Omental fat pad (tissue), 4 donors: ENCODE data around the gene FRMD4A. TPM values are rescaled to one million over a fixed set of nuclear protein-coding genes. Genes with fewer than 3 reads are reported as not detected.

Experiments used
- ATAC-seq: fragments of 150-250 bp; one replicate; pipeline ENCODE4 v1.9.1; 2016; ENCODE audit warnings: mild to moderate bottlenecking, moderate library complexity; ENCODE audit not compliant: low FRiP score
- DNase-seq: peaks from one replicate; pipeline ENCODE4 v3.0.0-alpha.2; 2019; ENCODE audit warnings: low spot score
- total RNA-seq, 4 donors: library from RNA; depleted of rRNA; stranded (reverse); fragments of >200 nt; gene quantifications; one replicate each; pipeline ENCODE4 v1.1.0, GENCODE V29; 2016
- TF ChIP-seq, protein P1 (sequence below), 3 donors: fragments of 450-650 bp; IDR thresholded peaks; one replicate each; pipeline ENCODE4 v1.5.1; 2016 to 2017; ENCODE audit warnings: antibody characterized with exemption in 3 of 3, mild to moderate bottlenecking in 3 of 3, moderate library complexity in 2 of 3

The FRMD4A gene
- total RNA-seq, 4 donors from 2014 or later: 66.8 to 119 (median 81.6) TPM

DNA sequence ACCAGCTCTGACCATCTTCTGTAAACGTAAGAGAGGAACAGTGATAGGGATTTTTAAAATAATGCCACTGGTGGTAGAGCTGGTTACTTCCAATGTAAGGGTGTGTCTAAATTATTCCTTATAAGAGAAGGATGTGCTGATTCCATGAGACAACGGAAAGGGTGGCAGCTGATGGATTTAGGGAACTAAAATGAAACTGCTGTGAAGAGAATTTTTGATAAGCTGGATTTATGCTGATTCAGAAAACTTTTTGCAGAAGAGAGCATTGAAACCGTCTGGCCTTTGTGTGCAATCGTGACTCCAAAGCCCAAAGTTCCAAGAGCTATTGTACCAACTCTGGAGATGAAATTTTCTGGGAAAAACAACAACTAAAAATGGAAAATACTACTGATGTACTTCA lies 443.0 kb downstream of the FRMD4A start:
- TF ChIP-seq, protein P1, sequence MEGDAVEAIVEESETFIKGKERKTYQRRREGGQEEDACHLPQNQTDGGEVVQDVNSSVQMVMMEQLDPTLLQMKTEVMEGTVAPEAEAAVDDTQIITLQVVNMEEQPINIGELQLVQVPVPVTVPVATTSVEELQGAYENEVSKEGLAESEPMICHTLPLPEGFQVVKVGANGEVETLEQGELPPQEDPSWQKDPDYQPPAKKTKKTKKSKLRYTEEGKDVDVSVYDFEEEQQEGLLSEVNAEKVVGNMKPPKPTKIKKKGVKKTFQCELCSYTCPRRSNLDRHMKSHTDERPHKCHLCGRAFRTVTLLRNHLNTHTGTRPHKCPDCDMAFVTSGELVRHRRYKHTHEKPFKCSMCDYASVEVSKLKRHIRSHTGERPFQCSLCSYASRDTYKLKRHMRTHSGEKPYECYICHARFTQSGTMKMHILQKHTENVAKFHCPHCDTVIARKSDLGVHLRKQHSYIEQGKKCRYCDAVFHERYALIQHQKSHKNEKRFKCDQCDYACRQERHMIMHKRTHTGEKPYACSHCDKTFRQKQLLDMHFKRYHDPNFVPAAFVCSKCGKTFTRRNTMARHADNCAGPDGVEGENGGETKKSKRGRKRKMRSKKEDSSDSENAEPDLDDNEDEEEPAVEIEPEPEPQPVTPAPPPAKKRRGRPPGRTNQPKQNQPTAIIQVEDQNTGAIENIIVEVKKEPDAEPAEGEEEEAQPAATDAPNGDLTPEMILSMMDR (IDR thresholded peaks at IDR 0.05): no peak
- DNase-seq (no peak), ATAC-seq (no peak)

- ATAC-seq: no peak
- TF ChIP-seq, protein P1 (IDR thresholded peaks at IDR 0.05): no peak
- DNase-seq: no peak
Measured at GRCh38 chr10:13885238-13885990, 445.3 kb downstream of the FRMD4A start.

GRCh38 chr10:13883636-13884444 lies 446.9 kb downstream of the FRMD4A start:
- ATAC-seq (no peak), DNase-seq (no peak)
- TF ChIP-seq, protein P1 (IDR thresholded peaks at IDR 0.05): no peak

DNA sequence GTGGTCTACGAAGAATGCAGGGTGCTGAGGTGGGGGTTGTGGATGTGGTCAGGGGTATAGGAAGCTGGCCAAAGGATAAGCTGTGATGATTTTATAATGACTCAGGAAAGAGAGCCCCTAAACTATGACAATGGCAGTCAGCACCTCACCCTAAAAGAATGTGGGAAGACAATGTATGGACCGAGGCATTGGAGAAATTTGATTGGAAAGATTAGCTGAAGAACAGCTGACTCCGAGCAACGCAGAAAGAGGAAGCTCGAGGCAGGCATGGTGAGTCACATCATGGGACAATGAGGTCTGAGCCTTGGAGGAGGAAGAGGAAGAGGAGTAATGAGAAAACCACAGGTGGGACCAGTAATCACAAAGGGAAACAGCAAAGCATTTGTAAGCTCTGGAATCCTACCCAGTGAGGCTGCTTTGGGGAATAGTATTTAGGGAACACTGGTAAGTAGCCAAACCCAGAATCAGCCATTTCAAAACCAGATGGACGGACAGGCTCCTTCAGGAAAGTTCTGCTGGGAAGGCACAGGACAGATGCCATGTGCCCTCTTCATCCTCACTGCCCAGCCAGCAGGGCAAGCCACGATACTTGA lies 448.5 kb downstream of the FRMD4A start:
- TF ChIP-seq, protein P1 (IDR thresholded peaks at IDR 0.05): no peak
- ATAC-seq (no peak), DNase-seq (no peak)

DNA sequence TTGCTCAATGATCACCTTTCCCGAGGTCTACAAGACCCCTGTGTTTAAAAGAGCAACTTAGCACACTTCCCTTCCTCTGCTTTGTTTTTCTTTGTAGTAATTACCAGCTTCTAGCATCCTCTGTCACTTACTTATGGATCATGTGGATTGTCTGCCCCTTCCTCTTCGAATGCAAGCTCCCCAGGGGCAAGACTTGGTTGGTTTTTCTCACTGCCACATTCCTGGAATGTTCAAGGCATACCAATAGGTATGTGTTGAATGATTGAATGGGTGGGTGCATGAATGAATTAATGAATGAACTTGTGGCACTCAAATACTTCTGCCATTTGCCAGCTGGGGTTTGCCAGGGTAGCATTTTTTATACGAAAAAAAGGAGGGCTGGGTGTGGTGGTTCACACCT lies 450.0 kb downstream of the FRMD4A start:
- TF ChIP-seq, protein P1 (IDR thresholded peaks at IDR 0.05): no peak
- ATAC-seq (no peak), DNase-seq (no peak)

DNA sequence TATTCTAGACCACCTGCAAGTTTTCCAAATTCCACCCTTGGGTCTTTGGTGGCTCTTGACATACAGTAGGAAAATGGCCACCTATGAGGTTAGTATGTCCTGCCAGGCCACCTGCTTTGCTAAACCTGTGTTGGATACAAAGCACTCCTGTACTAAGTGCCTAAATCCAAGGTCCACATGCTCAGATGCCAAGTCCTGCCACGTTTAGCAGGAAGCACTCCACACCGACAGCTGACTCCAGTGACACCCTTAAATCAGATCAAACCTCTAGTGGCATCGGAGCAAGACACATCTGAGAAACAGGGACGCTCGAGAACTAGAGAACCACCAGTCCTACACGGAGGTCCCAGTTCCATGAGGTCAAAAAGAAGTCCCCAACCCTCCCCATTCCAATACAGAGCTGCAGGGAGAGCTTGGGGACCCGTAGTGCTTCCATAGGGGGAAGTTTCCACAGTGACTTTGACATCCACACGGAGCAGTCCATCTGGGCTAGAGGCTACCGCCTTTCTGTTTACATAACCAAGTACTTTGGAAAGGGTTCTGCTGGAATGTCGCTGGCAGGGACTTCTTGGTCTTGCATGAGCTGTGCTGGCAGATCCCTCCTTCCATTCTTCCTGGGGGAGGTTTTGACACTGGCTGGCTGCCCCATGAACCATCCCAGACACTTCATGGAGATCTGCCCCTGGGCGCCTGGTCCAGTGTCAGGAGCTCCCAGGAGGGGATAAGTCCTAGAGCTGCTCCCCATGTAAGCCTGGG lies 453.4 kb downstream of the FRMD4A start:
- ATAC-seq: peak; percentile 51
- TF ChIP-seq, protein P1 (IDR thresholded peaks at IDR 0.05): no peak
- no peak for DNase-seq
